HEK293T (cell line): Measurements from ENCODE around the gene JAG2.

Source experiments
- CTCF ChIA-PET: fragments of 350-600 bp; formaldehyde crosslinking; extraction: SDS; loops from one replicate; lab custom pipeline; 2021; ENCODE audit warnings: antibody characterized with exemption, inconsistent platforms; lab: Yijun Ruan, JAX
- POLR2A ChIA-PET: fragments of 350-600 bp; formaldehyde crosslinking; extraction: SDS; loops from one replicate; lab custom pipeline; 2020; ENCODE audit warnings: antibody characterized with exemption, inconsistent platforms; lab: Yijun Ruan, JAX
- DNase-seq: peaks from one replicate; pipeline ENCODE4 v3.0.0; 2012; ENCODE audit warnings: mixed read lengths; ENCODE audit errors: extremely low spot score
- ARNT ChIP-seq: fragments of 450-650 bp; IDR thresholded peaks from 2 replicates; pipeline ENCODE4 v1.6.1; 2017; ENCODE audit warnings: mild to moderate bottlenecking
- BHLHE40 ChIP-seq: fragments of 450-650 bp; IDR thresholded peaks from 2 replicates; pipeline ENCODE4 v1.6.1; 2016; ENCODE audit warnings: mild to moderate bottlenecking, moderate library complexity, borderline replicate concordance
- CTBP1 ChIP-seq: fragments of 450-650 bp; IDR thresholded peaks from 2 replicates; pipeline ENCODE4 v1.6.1; 2016; ENCODE audit warnings: borderline replicate concordance
- ELF4 ChIP-seq: fragments of 450-650 bp; IDR thresholded peaks from 2 replicates; pipeline ENCODE4 v1.6.1; 2017; ENCODE audit warnings: antibody characterized with exemption
- FOXA1 ChIP-seq: fragments of 450-650 bp; IDR thresholded peaks from 2 replicates; pipeline ENCODE4 v1.6.1; 2016; ENCODE audit warnings: mild to moderate bottlenecking
- FOXK2 ChIP-seq: fragments of 450-650 bp; IDR thresholded peaks from 2 replicates; pipeline ENCODE4 v1.6.1; 2016; ENCODE audit warnings: mild to moderate bottlenecking
- FOXM1 ChIP-seq: fragments of 450-650 bp; IDR thresholded peaks from 2 replicates; pipeline ENCODE4 v1.6.1; 2017; ENCODE audit warnings: mild to moderate bottlenecking, borderline replicate concordance
- HDGF ChIP-seq: fragments of 450-650 bp; IDR thresholded peaks from 2 replicates; pipeline ENCODE4 v1.6.1; 2017; ENCODE audit warnings: antibody characterized with exemption, borderline replicate concordance
- L3MBTL2 ChIP-seq: fragments of 450-650 bp; conservative IDR thresholded peaks from 2 replicates; pipeline ENCODE4 v1.6.1; 2016; ENCODE audit warnings: mild to moderate bottlenecking
- LEF1 ChIP-seq: fragments of 450-650 bp; IDR thresholded peaks from 2 replicates; pipeline ENCODE4 v1.6.1; 2017; ENCODE audit warnings: mild to moderate bottlenecking, borderline replicate concordance
- NFRKB ChIP-seq: fragments of 450-650 bp; IDR thresholded peaks from 2 replicates; pipeline ENCODE4 v1.6.1; 2016; ENCODE audit warnings: mild to moderate bottlenecking, moderate library complexity
- SP1 ChIP-seq: fragments of 450-650 bp; IDR thresholded peaks from 2 replicates; pipeline ENCODE4 v1.6.1; 2017
- SUZ12 ChIP-seq: fragments of 450-650 bp; IDR thresholded peaks from 2 replicates; pipeline ENCODE4 v1.6.1; 2016; ENCODE audit warnings: mild to moderate bottlenecking
- TARDBP ChIP-seq: fragments of 450-650 bp; IDR thresholded peaks from 2 replicates; pipeline ENCODE4 v1.6.1; 2016
- ZNF384 ChIP-seq: fragments of 450-650 bp; IDR thresholded peaks from 2 replicates; pipeline ENCODE4 v1.6.1; 2016
- TF ChIP-seq, protein P1 (sequence below): fragments of 450-650 bp; IDR thresholded peaks from 2 replicates; pipeline ENCODE4 v1.6.1; 2016

JAG2 gene

DNA sequence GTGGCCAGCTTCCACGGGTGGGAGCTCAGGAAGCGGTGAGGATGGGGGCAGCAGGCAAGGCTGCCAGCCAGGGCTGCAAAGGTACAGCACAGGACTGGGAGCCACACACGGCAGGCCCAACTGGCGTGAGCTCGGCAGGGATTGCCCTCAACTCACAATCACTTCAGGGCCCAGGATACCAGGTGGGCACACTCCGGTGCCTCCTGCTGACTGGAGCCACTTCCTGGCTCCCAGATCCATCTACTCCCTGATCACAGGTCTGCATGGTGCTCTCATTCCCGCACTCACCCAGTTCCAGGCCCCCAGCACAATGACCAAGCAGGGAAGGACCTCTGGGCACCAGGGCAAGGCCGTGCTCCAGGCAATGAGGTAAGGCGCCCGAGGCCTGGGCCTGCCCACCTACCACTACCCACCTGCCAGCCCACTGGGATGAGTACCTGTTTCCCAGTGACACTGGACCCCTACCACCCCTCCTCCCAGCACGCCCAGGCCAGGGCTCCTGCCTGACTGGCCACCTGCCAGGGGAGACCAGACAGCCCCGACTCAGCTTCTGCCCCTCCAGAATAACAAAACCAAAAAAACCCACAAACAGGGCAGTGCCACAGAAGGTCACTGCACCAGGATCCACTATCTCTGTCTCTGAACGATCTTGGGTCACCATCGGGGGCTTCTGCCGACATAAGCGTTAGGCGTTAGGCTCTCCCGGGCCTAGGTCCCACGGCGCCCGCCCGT, 1.8 kb downstream of the JAG2 start:
- POLR2A ChIA-PET, result no interaction called here
- DNase-seq, result no peak
- TF ChIP-seq HDGF (no peak), TARDBP (no peak), FOXK2 (no peak), FOXA1 (no peak), NFRKB (no peak), CTBP1 (no peak), ZNF384 (no peak), ELF4 (no peak), SUZ12 (no peak), LEF1 (no peak), L3MBTL2 (no peak), SP1 (no peak), FOXM1 (no peak), BHLHE40 (no peak)
- TF ChIP-seq, protein P1, sequence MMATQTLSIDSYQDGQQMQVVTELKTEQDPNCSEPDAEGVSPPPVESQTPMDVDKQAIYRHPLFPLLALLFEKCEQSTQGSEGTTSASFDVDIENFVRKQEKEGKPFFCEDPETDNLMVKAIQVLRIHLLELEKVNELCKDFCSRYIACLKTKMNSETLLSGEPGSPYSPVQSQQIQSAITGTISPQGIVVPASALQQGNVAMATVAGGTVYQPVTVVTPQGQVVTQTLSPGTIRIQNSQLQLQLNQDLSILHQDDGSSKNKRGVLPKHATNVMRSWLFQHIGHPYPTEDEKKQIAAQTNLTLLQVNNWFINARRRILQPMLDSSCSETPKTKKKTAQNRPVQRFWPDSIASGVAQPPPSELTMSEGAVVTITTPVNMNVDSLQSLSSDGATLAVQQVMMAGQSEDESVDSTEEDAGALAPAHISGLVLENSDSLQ, result no peak
- CTCF ChIA-PET, result no interaction called here

DNA sequence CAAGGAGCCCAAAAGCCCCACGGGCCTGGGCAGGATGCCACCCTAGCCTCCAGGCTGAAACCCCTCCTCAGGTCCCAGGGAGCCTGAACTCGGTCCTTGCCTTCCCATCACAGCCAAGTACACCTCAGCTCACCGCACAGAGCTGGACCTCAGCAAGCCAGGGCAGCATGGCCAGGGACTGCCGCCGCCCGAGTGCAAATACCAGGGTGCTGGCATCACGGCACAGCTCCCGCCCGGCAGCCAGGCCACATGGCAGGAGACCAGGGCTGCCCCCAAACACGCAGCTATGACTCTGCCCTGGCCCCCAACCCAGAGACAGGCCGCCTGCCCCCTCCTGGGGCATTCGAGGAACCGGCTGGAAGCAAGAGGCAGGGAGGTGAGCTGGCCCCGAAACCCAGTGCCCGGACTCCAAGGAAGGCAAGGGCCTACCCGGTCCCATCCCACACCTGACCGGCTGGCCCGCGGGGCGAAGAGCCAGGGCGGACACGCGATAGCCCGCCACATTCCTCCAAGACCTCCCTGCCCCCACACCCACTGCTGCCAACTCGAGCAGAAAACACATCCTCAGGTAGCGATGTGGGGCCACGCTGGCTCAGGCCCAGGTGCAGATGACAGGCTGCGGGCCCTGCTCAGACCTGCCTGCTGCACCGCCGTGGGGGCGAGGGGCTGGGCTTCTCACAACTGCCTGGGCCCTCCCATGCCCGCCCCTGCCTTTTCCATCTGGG, 2.7 kb downstream of the JAG2 start:
- POLR2A ChIA-PET, result no interaction called here
- no peak for DNase-seq
- no peak for TF ChIP-seq L3MBTL2
- no peak for TF ChIP-seq CTBP1
- TF ChIP-seq TARDBP, result no peak
- no peak for TF ChIP-seq BHLHE40
- no peak for TF ChIP-seq ZNF384
- CTCF ChIA-PET, result interaction anchor here (1.2 kb wide), 1 partner anchor 15 kb away, joined by 4 read pairs; the partner anchor contains the start of gene NUDT14

DNA sequence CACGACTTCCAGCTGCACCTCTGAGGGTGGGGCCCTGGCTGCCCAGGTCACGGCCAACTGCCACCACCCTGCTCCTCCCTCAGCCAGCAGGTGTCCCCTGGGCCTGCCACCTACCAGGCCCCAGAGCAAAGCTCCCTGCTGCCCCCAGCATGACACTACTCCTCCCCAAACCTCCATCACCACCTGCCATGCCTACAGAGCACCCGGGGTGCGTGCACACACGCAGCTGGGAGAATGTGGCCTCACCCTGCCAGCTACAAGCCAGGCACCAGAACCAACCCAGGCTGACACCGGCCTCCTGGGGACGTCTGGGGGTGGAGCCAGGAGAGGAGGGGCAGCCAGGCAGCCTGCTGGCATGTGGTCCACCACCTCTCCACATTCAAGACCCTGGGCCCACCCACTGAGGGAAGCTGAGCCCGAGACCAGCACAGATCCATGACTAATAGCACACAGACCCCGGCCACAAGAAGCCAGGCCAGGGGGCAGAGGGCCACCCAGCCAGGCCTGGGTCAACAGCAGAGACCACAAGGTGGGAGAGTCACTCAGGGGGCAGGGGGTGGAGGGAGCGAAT, 3.4 kb downstream of the JAG2 start:
- no peak for DNase-seq
- CTCF ChIA-PET, result interaction anchor here (1.2 kb wide), 1 partner anchor 15 kb away, joined by 4 read pairs; the partner anchor contains the start of gene NUDT14
- POLR2A ChIA-PET, result interaction anchor here (1.3 kb wide), 1 partner anchor 71 kb away, joined by 3 read pairs; no protein-coding TSS in a partner anchor
- TF ChIP-seq, protein P1, result no peak
- no peak for TF ChIP-seq SP1
- TF ChIP-seq HDGF, result no peak
- no peak for TF ChIP-seq ARNT
- TF ChIP-seq CTBP1, result no peak
- TF ChIP-seq FOXA1, result no peak
- TF ChIP-seq FOXK2, result no peak
- TF ChIP-seq LEF1, result no peak

DNA sequence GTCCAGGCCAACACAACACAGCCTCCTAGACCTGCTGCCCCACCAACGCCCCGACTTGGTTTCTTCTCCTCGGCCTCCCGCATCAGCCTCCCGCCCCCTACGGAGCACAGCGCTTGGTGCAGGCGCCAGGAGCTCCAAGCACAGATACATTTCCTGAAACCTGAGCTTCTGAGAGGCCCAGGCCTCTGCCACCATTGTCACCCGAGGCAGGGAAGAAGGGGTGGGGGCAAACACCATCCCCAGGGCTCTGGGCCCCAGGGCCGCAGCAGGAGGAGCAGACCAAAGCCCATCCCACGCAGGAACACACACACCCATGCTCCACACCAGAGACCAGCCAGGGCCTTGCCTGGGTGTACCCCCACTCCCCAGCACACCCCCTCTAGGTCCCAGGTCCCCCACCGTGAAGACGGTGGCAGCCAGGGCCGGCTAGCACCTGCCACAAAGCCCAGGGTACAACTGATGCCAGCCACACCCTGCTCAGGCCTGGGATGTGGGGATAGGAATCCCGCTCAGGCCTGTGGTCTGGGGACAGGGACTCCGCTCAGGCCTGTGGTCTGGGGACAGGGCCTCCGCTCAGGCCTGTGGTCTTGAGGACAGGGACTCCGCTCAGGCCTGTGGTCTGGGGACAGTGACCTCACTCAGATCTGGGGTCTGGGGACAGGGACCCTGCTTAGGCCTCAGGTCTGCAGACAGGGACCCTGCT, 5.4 kb downstream of the JAG2 start:
- POLR2A ChIA-PET, result no interaction called here
- no peak for TF ChIP-seq SUZ12
- no peak for TF ChIP-seq NFRKB
- TF ChIP-seq LEF1, result no peak
- TF ChIP-seq ZNF384, result no peak
- no peak for TF ChIP-seq FOXM1
- TF ChIP-seq, protein P1, result no peak
- TF ChIP-seq CTBP1, result no peak
- TF ChIP-seq ARNT, result no peak
- no peak for TF ChIP-seq SP1
- TF ChIP-seq ELF4, result no peak
- TF ChIP-seq TARDBP, result no peak
- TF ChIP-seq HDGF, result no peak
- TF ChIP-seq FOXA1, result no peak
- peak; percentile 31 for DNase-seq
- CTCF ChIA-PET, result interaction anchor here (0.6 to 1.5 kb wide), 4 partner anchors 9 to 73 kb away, joined by 3 to 4 read pairs (median 4); no protein-coding TSS in a partner anchor

DNA sequence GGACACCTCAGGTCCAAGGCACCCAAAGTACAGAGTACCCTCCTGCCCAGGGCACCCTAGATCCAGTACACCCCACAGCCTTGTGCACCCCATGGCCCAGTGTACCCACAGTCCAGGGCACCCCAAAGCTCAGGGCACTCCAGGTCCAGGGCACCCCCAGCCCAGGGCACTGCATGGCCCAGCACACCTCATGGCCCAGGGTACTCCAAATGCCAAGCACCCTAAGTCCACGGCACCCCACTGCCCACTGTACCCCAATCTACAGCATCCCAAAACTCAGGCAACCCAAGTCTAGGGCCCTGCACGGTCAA, 6.0 kb downstream of the JAG2 start:
- CTCF ChIA-PET, result interaction anchor here (1.5 kb wide), 1 partner anchor 73 kb away, joined by 4 read pairs; no protein-coding TSS in a partner anchor

More for the DNA sequence above, 6.0 kb downstream of the JAG2 start:
- no peak for DNase-seq
- TF ChIP-seq HDGF (no peak), TARDBP (no peak)
- POLR2A ChIA-PET, result no interaction called here
